GM18867 (cell line): ENCODE results near the gene MGAT2.
A peak's percentile ranks its signal among the peaks of the same experiment; 100 is the strongest.
"Not testable (repeated sequence)": the region's sequence is repeated elsewhere in the genome, so short reads cannot be mapped to it uniquely, and the experiment has no call there.

Source experiments
- ATAC-seq: cut with Tn5 transposase; IDR thresholded peaks from one replicate; pipeline ENCODE4 v1.9.1; 2021; ENCODE audit warnings: mild to moderate bottlenecking, moderate library complexity; ENCODE audit not compliant: unreplicated experiment

Gene MGAT2

GRCh38 chr14:49620182-49621113 lies at the start of gene MGAT2, which contains the start of gene RPL36AL:
MGAT2 (plus strand) TSS chr14:49620799; CDS start chr14:49621269, 470 bp downstream.
RPL36AL (minus strand) TSS chr14:49620626; CDS start chr14:49619104, 1,522 bp downstream.
- peak; percentile 94 for ATAC-seq

GRCh38 chr14:49574038-49574437 lies 46.6 kb upstream of the MGAT2 start:
- no peak for ATAC-seq

- ATAC-seq = no peak
Observed at GRCh38 chr14:49578141-49578540, 42.5 kb upstream of the MGAT2 start.

GRCh38 chr14:49579841-49580240 lies 40.8 kb upstream of the MGAT2 start:
- no peak for ATAC-seq

GRCh38 chr14:49581209-49582112 lies 39.1 kb upstream of the MGAT2 start:
- ATAC-seq = no peak

- ATAC-seq = no peak
Observed at GRCh38 chr14:49582113-49582977, 38.3 kb upstream of the MGAT2 start.

- no peak for ATAC-seq
Observed at GRCh38 chr14:49583629-49584028, 37.0 kb upstream of the MGAT2 start.

- no peak for ATAC-seq
Observed at GRCh38 chr14:49584058-49584457, 36.5 kb upstream of the MGAT2 start.

- not testable (repeated sequence) for ATAC-seq
Observed at GRCh38 chr14:49584981-49585640, 35.5 kb upstream of the MGAT2 start.

GRCh38 chr14:49585803-49586672 lies 34.6 kb upstream of the MGAT2 start, which contains the start of gene RPS29:
RPS29 (minus strand) TSS chr14:49586380; CDS start chr14:49586346, 34 bp downstream.
- ATAC-seq = peak; percentile 87

- ATAC-seq = peak; percentile 36
Observed at GRCh38 chr14:49586673-49587460, 33.7 kb upstream of the MGAT2 start.

- ATAC-seq = no peak
Observed at GRCh38 chr14:49589387-49589786, 31.2 kb upstream of the MGAT2 start.

GRCh38 chr14:49593016-49593415 lies 27.6 kb upstream of the MGAT2 start:
- ATAC-seq = no peak

- no peak for ATAC-seq
Observed at GRCh38 chr14:49594347-49595091, 26.1 kb upstream of the MGAT2 start.

- peak; percentile 1 for ATAC-seq
Observed at GRCh38 chr14:49598189-49598484, 22.5 kb upstream of the MGAT2 start.

- ATAC-seq = peak; percentile 52
Observed at GRCh38 chr14:49598485-49599300, 21.9 kb upstream of the MGAT2 start, which contains the start of gene LRR1. LRR1 (plus strand) TSS chr14:49598940; CDS start chr14:49599021, 81 bp downstream.

GRCh38 chr14:49607583-49607982 lies 13.0 kb upstream of the MGAT2 start:
- no peak for ATAC-seq
